Ishikawa (cell line): ENCODE data around the gene MESD.

Source experiments
- CEBPB ChIP-seq: IDR thresholded peaks from 2 replicates; pipeline ENCODE4 v1.6.1; 2012
- CREB1 ChIP-seq: IDR thresholded peaks from 2 replicates; pipeline ENCODE4 v1.6.1; 2012; ENCODE audit warnings: low read depth
- EGR1 ChIP-seq: IDR thresholded peaks from 2 replicates; pipeline ENCODE4 v1.6.1; 2012
- EP300 ChIP-seq: IDR thresholded peaks from 2 replicates; pipeline ENCODE4 v1.6.1; 2012; ENCODE audit warnings: borderline replicate concordance
- FOXM1 ChIP-seq: IDR thresholded peaks from 2 replicates; pipeline ENCODE4 v1.6.1; 2012; ENCODE audit warnings: low read depth, borderline replicate concordance
- NFIC ChIP-seq: IDR thresholded peaks from 2 replicates; pipeline ENCODE4 v1.6.1; 2012
- RAD21 ChIP-seq: IDR thresholded peaks from 2 replicates; pipeline ENCODE4 v1.6.1; 2012; ENCODE audit warnings: low read depth
- TAF1 ChIP-seq: IDR thresholded peaks from 2 replicates; pipeline ENCODE4 v1.6.1; 2012; ENCODE audit warnings: low read depth, mild to moderate bottlenecking
- TCF12 ChIP-seq: IDR thresholded peaks from 2 replicates; pipeline ENCODE4 v1.6.1; 2012; ENCODE audit warnings: low read depth
- TEAD4 ChIP-seq: IDR thresholded peaks from 2 replicates; pipeline ENCODE4 v1.6.1; 2012
- YY1 ChIP-seq: IDR thresholded peaks from 2 replicates; pipeline ENCODE4 v1.6.1; 2012; ENCODE audit warnings: low read depth
- ZBTB7A ChIP-seq: IDR thresholded peaks from 2 replicates; pipeline ENCODE4 v1.6.1; 2012; ENCODE audit warnings: low read depth
- TF ChIP-seq, protein P1 (sequence below): IDR thresholded peaks from 2 replicates; pipeline ENCODE4 v1.6.1; 2012
- TF ChIP-seq, protein P2 (sequence below): IDR thresholded peaks from 2 replicates; pipeline ENCODE4 v1.6.1; 2012; ENCODE audit warnings: low read depth, mild to moderate bottlenecking
- TF ChIP-seq, protein P3 (sequence below): IDR thresholded peaks from 2 replicates; pipeline ENCODE4 v1.6.1; 2012

Gene MESD

DNA sequence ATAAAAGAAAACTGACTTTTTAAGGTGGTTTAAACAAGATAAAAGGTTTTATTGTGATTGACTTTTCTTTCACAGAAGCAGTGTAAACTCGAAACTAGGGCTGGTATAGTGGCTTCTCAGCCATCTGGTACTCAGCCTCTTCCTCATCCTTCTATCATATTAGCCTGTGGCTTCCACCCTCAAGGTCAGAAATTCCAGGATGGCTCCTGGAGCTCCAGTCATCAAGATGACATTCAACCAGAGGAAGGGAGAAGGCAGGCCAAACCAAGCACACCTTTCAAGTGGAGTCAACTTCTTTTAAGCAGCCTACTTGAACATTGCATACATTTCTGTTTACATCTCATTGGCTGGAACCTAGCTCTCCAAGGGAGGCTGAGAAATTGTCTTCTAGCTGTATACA lies 1.3 kb upstream of the MESD start:
- TF ChIP-seq CEBPB (no peak), TEAD4 (no peak), NFIC (no peak), RAD21 (no peak), EGR1 (no peak), TCF12 (no peak), EP300 (no peak), TAF1 (no peak), CREB1 (no peak), YY1 (no peak), ZBTB7A (no peak), FOXM1 (no peak)
- TF ChIP-seq, protein P1, sequence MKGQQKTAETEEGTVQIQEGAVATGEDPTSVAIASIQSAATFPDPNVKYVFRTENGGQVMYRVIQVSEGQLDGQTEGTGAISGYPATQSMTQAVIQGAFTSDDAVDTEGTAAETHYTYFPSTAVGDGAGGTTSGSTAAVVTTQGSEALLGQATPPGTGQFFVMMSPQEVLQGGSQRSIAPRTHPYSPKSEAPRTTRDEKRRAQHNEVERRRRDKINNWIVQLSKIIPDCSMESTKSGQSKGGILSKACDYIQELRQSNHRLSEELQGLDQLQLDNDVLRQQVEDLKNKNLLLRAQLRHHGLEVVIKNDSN, result no peak
- TF ChIP-seq, protein P2, sequence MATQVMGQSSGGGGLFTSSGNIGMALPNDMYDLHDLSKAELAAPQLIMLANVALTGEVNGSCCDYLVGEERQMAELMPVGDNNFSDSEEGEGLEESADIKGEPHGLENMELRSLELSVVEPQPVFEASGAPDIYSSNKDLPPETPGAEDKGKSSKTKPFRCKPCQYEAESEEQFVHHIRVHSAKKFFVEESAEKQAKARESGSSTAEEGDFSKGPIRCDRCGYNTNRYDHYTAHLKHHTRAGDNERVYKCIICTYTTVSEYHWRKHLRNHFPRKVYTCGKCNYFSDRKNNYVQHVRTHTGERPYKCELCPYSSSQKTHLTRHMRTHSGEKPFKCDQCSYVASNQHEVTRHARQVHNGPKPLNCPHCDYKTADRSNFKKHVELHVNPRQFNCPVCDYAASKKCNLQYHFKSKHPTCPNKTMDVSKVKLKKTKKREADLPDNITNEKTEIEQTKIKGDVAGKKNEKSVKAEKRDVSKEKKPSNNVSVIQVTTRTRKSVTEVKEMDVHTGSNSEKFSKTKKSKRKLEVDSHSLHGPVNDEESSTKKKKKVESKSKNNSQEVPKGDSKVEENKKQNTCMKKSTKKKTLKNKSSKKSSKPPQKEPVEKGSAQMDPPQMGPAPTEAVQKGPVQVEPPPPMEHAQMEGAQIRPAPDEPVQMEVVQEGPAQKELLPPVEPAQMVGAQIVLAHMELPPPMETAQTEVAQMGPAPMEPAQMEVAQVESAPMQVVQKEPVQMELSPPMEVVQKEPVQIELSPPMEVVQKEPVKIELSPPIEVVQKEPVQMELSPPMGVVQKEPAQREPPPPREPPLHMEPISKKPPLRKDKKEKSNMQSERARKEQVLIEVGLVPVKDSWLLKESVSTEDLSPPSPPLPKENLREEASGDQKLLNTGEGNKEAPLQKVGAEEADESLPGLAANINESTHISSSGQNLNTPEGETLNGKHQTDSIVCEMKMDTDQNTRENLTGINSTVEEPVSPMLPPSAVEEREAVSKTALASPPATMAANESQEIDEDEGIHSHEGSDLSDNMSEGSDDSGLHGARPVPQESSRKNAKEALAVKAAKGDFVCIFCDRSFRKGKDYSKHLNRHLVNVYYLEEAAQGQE, result no peak
- TF ChIP-seq, protein P3, sequence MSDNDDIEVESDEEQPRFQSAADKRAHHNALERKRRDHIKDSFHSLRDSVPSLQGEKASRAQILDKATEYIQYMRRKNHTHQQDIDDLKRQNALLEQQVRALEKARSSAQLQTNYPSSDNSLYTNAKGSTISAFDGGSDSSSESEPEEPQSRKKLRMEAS, result no peak

DNA sequence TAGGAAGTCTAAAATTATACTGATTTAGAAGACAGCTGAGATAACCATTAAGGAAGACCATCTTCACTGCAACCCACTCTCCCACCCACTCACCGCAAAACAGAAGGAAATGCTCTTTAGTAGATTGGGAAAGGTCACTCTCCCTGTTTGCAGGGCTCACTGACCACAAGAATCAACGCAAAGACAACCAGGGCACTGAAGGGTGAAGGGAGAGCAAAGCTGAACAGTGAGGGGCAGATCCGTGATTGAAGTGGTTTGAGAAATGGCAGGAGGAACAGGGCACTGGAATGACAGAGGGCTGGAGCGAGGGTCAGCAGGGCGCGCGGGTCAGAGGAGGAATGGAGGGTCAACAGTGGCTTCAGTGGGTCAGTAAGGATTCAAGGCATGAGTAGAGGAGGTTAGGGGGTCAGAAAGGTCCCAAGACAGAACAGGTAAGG lies 520 bp downstream of the MESD start:
- TF ChIP-seq, protein P2, result no peak
- TF ChIP-seq RAD21 (no peak), EP300 (no peak), EGR1 (no peak), TAF1 (no peak), FOXM1 (no peak), TEAD4 (no peak), ZBTB7A (no peak)
- TF ChIP-seq, protein P3, result no peak
- TF ChIP-seq, protein P1, result no peak

DNA sequence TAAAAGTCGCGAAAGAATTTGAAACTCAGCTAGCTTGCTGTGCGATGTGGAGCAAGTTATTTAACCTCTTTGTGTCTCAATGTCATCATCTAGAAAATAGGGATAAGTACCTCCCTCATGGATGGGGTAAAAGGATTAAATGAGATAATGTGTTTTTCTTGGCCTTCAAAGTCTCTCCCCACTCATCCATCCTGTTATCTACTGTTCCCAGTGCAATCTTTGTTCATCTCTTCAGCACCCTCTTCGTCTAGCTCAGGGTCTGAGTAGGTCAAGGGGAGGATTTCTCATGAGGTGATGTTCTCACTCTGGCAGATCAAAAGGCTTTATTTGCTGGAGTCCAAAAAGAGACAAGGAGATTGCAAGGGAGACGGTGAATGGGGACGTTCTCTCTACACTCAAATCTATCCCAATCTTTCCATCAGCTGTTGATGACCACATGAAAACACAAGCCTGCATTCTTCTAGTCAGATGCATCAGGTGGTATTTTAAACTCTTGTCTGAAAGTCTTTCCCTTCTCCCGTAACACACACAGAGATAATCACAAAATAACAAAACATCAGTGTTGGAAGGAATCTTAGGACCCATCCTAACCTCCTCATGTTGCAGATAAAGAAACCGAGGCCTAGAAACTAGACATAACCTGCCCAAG lies 1.3 kb downstream of the MESD start:
- no peak for TF ChIP-seq TCF12
- no peak for TF ChIP-seq YY1
- TF ChIP-seq TEAD4, result no peak
- TF ChIP-seq, protein P1, result no peak
- TF ChIP-seq, protein P2, result no peak
- TF ChIP-seq CEBPB, result no peak
- no peak for TF ChIP-seq NFIC
- no peak for TF ChIP-seq RAD21
- no peak for TF ChIP-seq EGR1
- TF ChIP-seq EP300, result no peak
- no peak for TF ChIP-seq FOXM1
- TF ChIP-seq, protein P3, result no peak
- TF ChIP-seq ZBTB7A, result no peak
- no peak for TF ChIP-seq TAF1
- no peak for TF ChIP-seq CREB1

DNA sequence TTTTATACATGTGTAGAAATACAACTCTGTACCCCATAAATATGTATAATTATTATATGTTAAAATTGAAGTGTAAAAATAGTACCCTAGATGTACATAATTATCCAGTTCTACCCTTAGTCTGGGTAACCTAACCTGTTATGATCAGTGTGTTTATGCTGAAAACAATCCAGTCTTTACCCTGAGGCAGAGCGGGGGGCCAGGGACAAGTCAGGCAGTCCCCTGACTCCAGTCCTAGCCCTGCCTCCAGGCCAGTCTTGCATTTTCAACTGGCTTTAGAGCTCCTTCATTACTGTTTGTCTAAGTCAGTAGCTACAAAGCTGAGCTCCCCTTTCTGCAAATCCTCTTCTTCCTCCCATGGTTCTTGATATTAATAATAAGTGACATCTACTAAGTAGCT lies 3.1 kb downstream of the MESD start:
- no peak for TF ChIP-seq RAD21
- no peak for TF ChIP-seq EP300
- TF ChIP-seq, protein P2, result no peak
- TF ChIP-seq CEBPB, result no peak
- TF ChIP-seq, protein P1, result no peak
- TF ChIP-seq CREB1, result no peak
- no peak for TF ChIP-seq TCF12
- no peak for TF ChIP-seq YY1
- no peak for TF ChIP-seq NFIC
